HT-29 (cell line): ENCODE measurements around the gene RBP2. TPM values are rescaled to one million over a fixed set of nuclear protein-coding genes. Genes with fewer than 3 reads are reported as not detected.

Experiments
- total RNA-seq: library from RNA; depleted of rRNA; stranded (reverse); fragments of >200 nt; shearing (Covaris generic); gene quantifications from 2 replicates; pipeline ENCODE4 v1.2.3, GENCODE V29; 2014; rRNA removed

RBP2 gene
- total RNA-seq, 1 experiment from 2014 or later = not detected

Other genes with a start within 250 kb of the RBP2 start
- 46.0 and 54.4 TPM in 2 replicates for gene MRPS22, start 132.5 kb downstream of the RBP2 start, total RNA-seq
- gene COPB2, start 86.9 kb downstream of the RBP2 start, total RNA-seq = 50.7 and 52.3 TPM in 2 replicates
- gene RBP1, start 63.2 kb upstream of the RBP2 start, total RNA-seq = not detected in 2 replicates
- gene NMNAT3, start 201.5 kb upstream of the RBP2 start, total RNA-seq = 0.42 and 0.46 TPM in 2 replicates